Measurements from ENCODE around the gene TM4SF4.

The TM4SF4 gene

DNA sequence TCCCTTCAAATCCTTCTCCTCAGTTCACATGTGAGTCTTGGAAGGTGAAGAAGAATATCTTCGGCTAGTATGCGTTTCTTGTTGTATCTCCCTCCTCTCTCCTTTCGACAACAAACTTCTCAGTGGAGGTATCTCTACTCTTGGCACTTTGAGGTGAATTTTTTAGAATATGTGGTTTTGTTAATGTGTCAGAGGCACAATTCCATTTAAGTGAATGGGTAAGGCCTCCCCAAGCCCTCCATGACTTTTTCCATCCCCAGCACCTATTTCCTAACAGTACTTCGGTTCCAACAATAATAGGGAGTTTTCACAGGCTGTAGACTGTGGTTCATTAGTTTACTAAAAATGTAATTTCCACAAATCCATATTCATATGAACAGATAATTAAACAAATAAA is 74.2 kb downstream of the TM4SF4 start:
- DNase-seq (ENCODE audit: low spot score): no peak

- DNase-seq (ENCODE audit: low spot score): no peak
These were observed 77.0 kb downstream of the TM4SF4 start for GRCh38 chr3:149551500-149551899.

DNA sequence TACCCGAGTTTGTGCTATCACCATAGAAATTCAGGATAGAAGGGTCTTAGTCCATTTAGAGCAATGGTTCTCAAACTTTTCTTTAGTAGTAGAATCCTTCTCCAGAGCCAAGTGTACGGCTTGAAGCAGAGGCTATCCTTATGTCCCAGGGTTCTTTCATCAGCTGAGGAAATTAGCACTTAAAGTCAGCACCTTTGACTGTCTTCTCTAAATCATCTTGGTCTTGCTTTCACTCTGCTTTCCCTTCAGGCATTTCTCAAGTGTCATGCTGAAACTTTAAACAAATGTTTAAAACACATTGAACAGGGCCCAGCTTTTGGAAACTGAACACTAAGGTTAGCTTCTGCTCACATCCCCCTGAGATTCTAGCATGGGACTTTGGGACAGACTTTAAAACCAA is 78.2 kb downstream of the TM4SF4 start:
- no peak for DNase-seq (ENCODE audit: low spot score)

Data from iPS-NIHi11 (cell line).